Measurements from ENCODE around the gene KCNE4. TPM values are rescaled to one million over a fixed set of nuclear protein-coding genes. Genes with fewer than 3 reads are reported as not detected.
A peak's percentile ranks its signal among the peaks of the same experiment; 100 is the strongest.

Gene KCNE4
- total and polyA plus RNA-seq, 8 donors = 2.4 to 5.9 (median 4.4) TPM

GRCh38 chr2:223040527-223040926, 11.5 kb upstream of the KCNE4 start:
- no peaks in the 10 kb centered on the region for H3K9me3 ChIP-seq
- H3K27me3 ChIP-seq = no peaks in the 10 kb centered on the region
- intact Hi-C loops (cut with DNase I) = no loop called here
- ATAC-seq = no peak
- no peak overlapping the region for H3K27ac ChIP-seq
- H3K4me1 ChIP-seq = peaks cover 0 to 11% of the 10 kb centered on the region in 2 donors
- no peak overlapping the region for H3K4me3 ChIP-seq
- no peaks in the 10 kb centered on the region for H3K36me3 ChIP-seq
- no peak for TF ChIP-seq CTCF (IDR thresholded peaks at IDR 0.05)
- no peak for DNase-seq

- ATAC-seq (peak; percentile 97), DNase-seq (peak in 3 of 4 donors; percentile 49 to 77 (median 77))
- H3K9me3 ChIP-seq = no peaks in the 10 kb centered on the region
- no peak overlapping the region for H3K4me3 ChIP-seq
- H3K27me3 ChIP-seq = no peaks in the 10 kb centered on the region
- peaks cover 0 to 11% of the 10 kb centered on the region in 2 donors for H3K4me1 ChIP-seq
- no peaks in the 10 kb centered on the region for H3K36me3 ChIP-seq
- peak overlapping the region in 1 of 2 donors; percentile 26 for H3K27ac ChIP-seq
- intact Hi-C loops (cut with DNase I) = no loop called here
- no peak for TF ChIP-seq CTCF (IDR thresholded peaks at IDR 0.05)
Measured at GRCh38 chr2:223041527-223042109, 10.4 kb upstream of the KCNE4 start.

- ATAC-seq (no peak), DNase-seq (no peak)
- no peak for TF ChIP-seq CTCF (IDR thresholded peaks at IDR 0.05)
- intact Hi-C loops (cut with DNase I) = no loop called here
- H3K4me1 ChIP-seq = peaks cover 0 to 14% of the 10 kb centered on the region in 2 donors
- no peaks in the 10 kb centered on the region for H3K36me3 ChIP-seq
- H3K9me3 ChIP-seq = no peaks in the 10 kb centered on the region
- no peak overlapping the region for H3K27ac ChIP-seq
- no peaks in the 10 kb centered on the region for H3K27me3 ChIP-seq
- no peak overlapping the region for H3K4me3 ChIP-seq
Measured at GRCh38 chr2:223042284-223042683, 9.7 kb upstream of the KCNE4 start.

- Histone ChIP-seq H3K4me3 (no peak overlapping the region), H3K4me1 (peaks cover 0 to 18% of the 10 kb centered on the region in 2 donors), H3K36me3 (no peaks in the 10 kb centered on the region), H3K27ac (peak overlapping the region in 1 of 2 donors; percentile 53), H3K9me3 (no peaks in the 10 kb centered on the region), H3K27me3 (no peaks in the 10 kb centered on the region)
- intact Hi-C loops (cut with DNase I) = no loop called here
- no peak for ATAC-seq
- TF ChIP-seq CTCF (IDR thresholded peaks at IDR 0.05) = no peak
- no peak for DNase-seq
Measured at GRCh38 chr2:223042704-223043118, 9.3 kb upstream of the KCNE4 start.

- DNase-seq (no peak), ATAC-seq (no peak)
- intact Hi-C loops (cut with DNase I) = no loop called here
- Histone ChIP-seq H3K27me3 (no peaks in the 10 kb centered on the region), H3K9me3 (no peaks in the 10 kb centered on the region), H3K4me3 (no peak overlapping the region), H3K27ac (peak overlapping the region in 1 of 2 donors; percentile 53), H3K36me3 (no peaks in the 10 kb centered on the region), H3K4me1 (peaks cover 0 to 18% of the 10 kb centered on the region in 2 donors)
- no peak for TF ChIP-seq CTCF (IDR thresholded peaks at IDR 0.05)
Measured at GRCh38 chr2:223043164-223043941, 8.6 kb upstream of the KCNE4 start.
